NCI-H82 treated with DMSO at 0.1 percent for 48 hours (cell line): Measurements from ENCODE around the gene CLN3.
"Not testable (repeated sequence)": the region's sequence is repeated elsewhere in the genome, so short reads cannot be mapped to it uniquely, and the experiment has no call there.

Source experiments
- DNase-seq: peaks from one replicate; lab custom pipeline; 2025; ENCODE audit not compliant: unreplicated experiment; lab: John Stamatoyannopoulos, UW

CLN3 gene

GRCh38 chr16:28491970-28492474, at the start of gene CLN3:
TSS of gene CLN3 (minus strand) at chr16:28492074. CDS start at chr16:28491759, 315 bp downstream.
- DNase-seq: peak; percentile 76

DNA sequence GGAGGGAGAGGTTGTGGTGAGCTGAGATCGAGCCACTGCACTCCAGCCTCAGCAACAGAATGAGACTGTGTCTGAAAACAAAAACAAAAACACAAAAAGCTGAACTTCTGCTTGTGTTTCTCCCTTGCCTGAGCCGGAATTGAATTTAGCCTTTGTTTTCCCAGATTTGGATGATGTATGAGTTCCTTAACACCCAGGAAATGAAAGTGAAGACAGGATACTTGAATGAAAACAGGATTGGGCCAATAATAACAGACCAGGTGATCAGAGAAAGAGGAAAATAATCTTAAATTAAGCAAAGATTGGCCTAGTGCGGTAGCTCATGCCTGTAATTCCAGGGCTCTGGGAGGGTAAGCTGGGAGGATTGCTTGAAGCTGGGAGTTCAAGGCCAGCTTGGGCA, 48.5 kb upstream of the CLN3 start:
- DNase-seq: no peak

DNA sequence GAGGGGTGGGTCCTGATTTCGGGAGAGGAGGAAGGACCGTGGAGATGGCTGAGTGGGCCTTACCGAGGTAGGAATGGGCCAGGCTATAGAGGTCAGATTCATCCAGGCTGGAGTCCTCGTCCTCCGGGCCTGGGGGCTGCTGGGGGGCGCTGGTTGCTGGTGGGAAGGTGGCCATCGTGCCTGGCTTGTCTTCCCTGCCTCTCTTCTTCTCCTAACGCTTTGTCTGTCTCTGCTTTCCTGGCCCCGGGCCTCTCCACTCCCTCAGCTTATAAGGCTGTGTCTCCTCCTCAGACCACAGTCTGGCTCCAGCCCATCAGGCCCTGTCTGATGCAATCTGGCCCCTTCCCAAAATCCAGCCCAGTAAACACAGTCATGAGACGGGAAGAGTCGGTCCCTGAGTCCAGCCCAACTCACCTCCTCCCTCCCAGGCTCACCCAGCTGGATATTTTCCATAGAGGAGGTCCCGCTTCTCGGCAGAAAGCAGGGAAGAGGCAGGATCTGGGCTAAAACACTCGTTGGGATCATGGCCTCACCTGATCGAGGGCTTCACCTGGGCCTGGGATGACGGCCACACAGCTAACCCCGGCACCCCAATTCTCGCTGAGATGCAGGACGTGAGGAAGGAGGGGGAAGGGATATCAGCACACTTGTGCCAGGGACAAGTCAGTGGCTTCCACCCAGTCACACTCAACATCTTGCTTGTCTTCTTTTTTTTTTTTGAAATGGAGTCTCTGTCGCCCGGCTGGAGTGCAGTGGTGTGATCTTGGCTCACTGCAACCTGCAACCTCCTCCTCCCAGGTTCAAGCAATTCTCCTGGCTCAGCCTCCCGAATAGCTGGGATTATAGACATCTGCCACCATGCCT, 47.1 kb upstream of the CLN3 start, which contains the start of gene NUPR1:
Gene NUPR1, minus strand, starts transcription at position 242 of the 864 bp plus-strand sequence. Its CDS starts 67 bp downstream, at position 175.
- no peak for DNase-seq

- DNase-seq: no peak
Observed at GRCh38 chr16:28537964-28538732, 46.3 kb upstream of the CLN3 start.

GRCh38 chr16:28537076-28537475, 45.2 kb upstream of the CLN3 start:
- no peak for DNase-seq

DNA sequence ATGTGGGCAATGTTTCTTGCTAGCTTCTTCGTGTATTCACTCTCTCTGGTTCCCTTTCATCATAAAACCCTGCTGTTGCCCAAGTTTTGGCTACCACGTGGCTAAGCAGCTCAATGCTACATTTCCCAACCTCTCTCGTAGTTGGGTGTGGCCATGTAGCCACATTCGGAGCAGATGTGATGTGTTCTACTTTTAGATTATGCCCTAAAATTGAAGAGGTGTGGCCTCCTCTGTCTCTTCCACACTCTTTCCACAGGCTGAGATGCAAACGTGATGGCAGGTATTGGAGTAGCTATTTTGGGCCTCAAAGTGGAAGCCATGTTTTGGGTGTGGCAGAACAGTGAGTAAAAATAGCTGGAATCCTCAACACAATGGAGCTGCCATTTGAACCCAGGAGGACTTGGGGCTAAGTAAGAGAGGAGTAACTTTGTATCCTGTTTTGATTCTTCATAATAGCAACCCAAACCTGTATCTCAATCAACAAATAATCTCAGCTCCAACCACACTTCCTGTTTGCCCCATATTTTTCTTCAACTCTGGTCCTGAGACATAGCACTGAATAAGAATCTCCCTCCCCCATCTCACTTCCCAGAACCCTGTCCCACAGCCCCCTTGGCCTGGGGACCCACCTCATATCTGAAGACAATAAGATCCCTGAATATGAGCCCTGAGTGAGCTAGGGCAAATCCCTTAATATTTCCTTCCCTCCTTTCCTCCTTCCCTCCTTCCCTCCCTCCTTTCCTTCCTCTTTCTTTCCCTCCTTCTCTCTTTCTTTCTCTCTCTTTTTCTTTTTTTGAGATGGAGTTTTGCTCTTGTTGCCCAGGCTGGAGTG, 42.9 kb upstream of the CLN3 start:
- DNase-seq: no peak

- no peak for DNase-seq
Observed at GRCh38 chr16:28532940-28533647, 41.2 kb upstream of the CLN3 start.

GRCh38 chr16:28531777-28532744, 40.2 kb upstream of the CLN3 start:
- DNase-seq: no peak

DNA sequence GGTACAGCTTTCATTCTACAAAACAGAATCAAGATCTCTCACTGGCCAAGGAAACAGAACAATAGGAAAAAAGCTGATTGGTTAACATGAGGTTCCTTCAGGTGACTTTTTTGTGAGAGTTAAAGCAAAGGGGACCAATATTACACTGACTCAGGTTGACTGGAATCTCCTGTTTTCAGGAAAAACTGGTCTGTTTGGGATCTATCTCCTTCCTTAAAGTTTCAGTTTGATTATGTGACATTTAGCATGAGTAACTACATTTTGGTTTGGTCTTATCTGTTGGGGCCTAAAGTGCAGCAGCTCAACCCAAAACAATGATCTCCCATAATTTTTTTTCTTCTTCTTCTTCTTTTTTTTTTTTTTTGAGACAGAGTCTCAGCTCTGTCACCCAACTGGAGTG, 37.2 kb upstream of the CLN3 start:
- no peak for DNase-seq

- no peak for DNase-seq
Observed at GRCh38 chr16:28528463-28528867, 36.6 kb upstream of the CLN3 start.

- no peak for DNase-seq
Observed at GRCh38 chr16:28527985-28528384, 36.1 kb upstream of the CLN3 start.

- not testable (repeated sequence) for DNase-seq
Observed at GRCh38 chr16:28527100-28527785, 35.4 kb upstream of the CLN3 start.

DNA sequence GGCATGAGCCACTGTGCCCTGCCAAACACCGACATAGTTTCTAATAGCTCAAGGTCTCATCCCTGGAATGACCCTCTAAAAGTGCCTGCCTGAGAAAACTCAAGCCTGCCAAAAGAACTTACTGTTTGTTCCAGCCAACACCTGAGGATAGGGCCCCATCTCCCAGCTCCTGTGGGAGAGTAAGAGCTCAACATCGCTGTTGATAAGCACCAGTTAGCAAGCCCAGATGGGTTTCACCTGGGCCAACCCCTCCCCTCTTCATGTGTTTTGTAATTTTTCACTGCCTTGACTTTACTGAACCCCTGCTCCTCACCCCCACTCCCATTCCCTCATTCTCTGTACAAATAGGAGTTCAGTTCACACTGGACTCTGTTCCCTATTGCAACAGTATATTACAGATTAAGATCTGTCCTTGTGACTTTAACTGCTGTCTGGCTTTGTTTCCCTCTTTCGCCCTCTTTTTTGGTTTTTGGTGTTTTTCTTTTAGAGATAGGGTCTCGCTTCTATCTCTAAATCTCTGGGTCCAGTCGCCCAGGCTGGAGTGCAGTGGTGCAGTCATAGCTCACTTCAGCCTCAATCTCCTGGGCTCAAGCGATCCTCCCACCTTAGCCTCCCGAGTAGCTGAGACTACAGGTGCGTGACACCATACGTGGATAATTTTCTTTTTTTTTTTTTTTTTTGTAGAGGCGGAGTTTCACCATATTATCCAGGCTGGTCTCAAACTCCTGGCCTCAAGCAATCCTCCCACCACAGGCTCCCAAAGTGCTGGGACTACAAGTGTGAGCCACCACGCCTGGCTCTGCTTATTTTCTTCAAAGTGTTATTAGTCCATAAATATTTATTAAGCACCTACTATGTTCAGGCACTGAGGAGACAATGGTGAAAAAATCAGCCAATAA, 34.6 kb upstream of the CLN3 start:
- no peak for DNase-seq

- no peak for DNase-seq
Observed at GRCh38 chr16:28524681-28525171, 32.9 kb upstream of the CLN3 start.

DNA sequence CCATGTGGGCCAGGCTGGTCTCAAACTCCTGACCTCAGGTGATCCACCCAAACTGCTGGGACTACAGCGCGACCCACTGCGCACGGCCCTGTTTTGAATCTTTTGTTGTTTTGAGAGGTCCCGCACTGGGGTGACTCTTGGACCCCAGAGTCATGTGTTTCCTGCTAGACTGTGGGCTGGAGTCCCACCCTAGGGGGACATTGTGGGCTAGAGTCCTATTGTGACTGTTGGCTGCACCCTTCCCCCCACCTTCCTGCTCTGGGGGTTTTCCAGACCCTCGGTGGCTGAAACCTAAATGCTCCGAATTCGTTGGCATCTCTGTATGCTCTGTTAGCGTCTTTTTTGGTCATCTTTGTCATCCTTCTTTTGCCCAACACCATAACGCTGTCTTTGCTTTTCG, 30.9 kb upstream of the CLN3 start:
- DNase-seq: no peak

DNA sequence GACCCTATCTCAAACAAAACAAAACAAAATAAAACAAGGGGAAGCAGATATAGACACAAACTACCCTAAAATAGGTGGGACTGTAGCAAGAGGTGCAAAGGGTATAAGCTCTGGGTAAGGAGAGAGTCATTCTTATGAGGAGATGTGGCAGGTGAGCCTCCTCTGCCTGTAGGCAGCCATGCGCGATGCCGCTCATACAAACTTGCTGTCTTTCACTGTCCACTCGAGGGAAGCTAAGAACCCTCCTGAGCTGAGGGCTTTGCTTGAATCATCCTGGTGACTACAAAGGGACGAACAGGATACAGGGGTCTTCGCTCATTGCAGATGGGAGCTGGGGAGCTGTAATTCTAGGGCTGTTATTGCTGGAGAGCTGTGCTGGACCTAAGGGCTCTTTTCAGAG, 29.6 kb upstream of the CLN3 start:
- DNase-seq: no peak

- no peak for DNase-seq
Observed at GRCh38 chr16:28520672-28521071, 28.8 kb upstream of the CLN3 start.
